Ureter (tissue), 1 donor: ENCODE measurements around the gene NCBP1. TPM values are rescaled to one million over a fixed set of nuclear protein-coding genes. Genes with fewer than 3 reads are reported as not detected.
A peak's percentile ranks its signal among the peaks of the same experiment; 100 is the strongest.
"Not testable (repeated sequence)": the region's sequence is repeated elsewhere in the genome, so short reads cannot be mapped to it uniquely, and the experiment has no call there.

Experiments
- DNase-seq: peaks from one replicate; pipeline ENCODE4 v3.0.0-alpha.2; 2020; ENCODE audit warnings: low spot score
- total RNA-seq: library from RNA; stranded (reverse); gene quantifications from one replicate; pipeline ENCODE4 v1.2.4, GENCODE V29; 2023
- donor health status: DM: yes; HTN: yes; CAD: no.

Gene NCBP1, protein sequence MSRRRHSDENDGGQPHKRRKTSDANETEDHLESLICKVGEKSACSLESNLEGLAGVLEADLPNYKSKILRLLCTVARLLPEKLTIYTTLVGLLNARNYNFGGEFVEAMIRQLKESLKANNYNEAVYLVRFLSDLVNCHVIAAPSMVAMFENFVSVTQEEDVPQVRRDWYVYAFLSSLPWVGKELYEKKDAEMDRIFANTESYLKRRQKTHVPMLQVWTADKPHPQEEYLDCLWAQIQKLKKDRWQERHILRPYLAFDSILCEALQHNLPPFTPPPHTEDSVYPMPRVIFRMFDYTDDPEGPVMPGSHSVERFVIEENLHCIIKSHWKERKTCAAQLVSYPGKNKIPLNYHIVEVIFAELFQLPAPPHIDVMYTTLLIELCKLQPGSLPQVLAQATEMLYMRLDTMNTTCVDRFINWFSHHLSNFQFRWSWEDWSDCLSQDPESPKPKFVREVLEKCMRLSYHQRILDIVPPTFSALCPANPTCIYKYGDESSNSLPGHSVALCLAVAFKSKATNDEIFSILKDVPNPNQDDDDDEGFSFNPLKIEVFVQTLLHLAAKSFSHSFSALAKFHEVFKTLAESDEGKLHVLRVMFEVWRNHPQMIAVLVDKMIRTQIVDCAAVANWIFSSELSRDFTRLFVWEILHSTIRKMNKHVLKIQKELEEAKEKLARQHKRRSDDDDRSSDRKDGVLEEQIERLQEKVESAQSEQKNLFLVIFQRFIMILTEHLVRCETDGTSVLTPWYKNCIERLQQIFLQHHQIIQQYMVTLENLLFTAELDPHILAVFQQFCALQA
- total RNA-seq, result 39.8 TPM

DNA sequence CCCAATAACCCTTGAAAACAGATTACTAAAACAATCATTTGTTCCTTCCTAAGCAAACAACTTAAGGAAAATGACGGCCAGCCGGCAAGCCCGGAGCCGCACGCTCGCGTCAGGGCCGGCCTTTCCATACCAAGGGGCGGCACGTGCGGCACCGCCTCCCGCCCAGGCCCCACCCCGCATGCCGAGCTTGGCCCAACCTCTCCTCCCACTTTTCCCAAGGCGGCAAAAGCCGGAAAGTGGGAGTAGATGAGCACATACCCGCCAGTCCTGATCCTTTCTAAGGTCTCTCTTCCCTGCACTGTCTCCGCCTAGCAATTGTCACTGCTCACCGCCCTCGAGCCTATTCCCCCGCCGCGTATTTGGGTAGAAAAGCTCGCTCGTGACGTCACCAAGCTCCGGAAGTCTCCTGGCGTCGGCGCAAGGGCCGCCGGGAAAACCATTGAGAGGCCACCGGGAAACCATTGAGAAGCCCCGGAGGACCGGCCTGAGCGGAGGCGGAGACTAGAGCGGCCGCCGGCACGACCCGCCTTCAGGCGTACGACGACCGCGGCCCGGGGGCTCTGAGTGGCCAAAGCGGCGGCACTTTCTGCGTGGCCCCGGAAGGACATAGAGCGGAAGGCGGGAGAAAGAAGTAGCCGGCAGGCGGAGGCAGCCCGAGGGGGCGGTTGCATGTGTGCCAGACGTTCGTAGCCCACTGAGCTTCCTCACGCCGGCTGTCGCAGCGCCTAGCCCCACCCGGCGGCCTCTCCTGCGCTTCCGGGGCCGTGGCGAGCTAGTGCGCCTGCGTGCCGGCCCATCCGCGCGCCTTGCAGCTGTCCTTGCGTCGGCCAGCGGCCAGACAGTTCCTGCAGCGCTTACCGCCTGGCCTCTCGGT, at the start of gene NCBP1, which contains the start of gene TSTD2:
NCBP1 (plus strand) TSS at position 837 of the 874 bp plus-strand sequence. CDS start 61 bp downstream, outside the sequence.
TSTD2 (minus strand) TSS at position 384 of the 874 bp plus-strand sequence. CDS start 5,806 bp downstream, outside the sequence.
- DNase-seq, result peak; percentile 98

DNA sequence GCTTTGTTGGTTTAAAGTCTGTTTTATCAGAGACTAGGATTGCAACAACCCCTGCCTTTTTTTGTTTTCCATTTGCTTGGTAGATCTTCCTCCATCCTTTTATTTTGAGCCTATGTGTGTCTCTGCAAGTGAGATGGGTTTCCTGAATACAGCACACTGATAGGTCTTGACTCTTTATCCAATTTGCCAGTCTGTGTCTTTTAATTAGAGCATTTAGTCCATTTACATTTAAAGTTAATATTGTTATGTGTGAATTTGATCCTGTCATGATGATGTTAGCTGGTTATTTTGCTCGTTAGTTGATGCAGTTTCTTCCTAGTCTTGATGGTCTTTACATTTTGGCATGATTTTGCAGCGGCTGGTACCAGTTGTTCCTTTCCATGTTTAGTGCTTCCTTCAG, 48.8 kb upstream of the NCBP1 start:
- not testable (repeated sequence) for DNase-seq

DNA sequence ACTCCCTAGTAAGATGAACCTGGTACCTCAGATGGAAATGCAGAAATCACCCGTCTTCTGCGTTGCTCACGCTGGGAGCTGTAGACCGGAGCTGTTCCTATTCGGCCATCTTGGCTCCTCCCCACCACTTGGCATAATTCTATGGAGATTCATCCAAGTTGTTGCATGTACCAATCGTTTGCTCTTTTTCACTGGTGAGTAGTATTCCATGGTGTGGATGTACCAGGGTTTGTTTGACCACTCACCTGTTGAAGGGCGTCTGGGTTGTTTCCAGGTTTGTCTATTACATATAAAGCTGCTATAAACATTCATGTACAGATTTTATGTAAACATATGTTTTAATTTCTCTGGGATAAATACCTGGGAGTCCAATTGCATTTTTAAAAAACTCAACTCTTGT, 46.7 kb upstream of the NCBP1 start:
- not testable (repeated sequence) for DNase-seq

DNA sequence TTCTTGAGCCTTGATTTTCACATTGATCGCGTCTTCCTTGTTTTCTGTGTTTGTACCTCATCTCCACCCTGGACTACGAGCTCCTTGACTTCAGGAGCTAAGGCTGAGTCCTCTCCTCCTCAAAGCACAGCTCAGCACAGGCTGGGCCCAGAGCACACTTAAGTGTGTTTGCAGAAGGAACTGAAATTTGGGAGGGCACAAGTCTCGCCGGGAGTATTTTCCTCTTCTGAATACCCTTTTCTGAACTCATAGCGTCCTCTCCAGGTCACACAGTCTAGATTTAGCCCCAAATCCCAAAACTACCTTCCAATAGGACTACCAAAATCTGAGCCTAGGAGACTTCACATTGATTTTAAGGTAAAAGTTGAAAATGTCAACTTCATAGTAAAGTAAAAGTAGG, 42.1 kb upstream of the NCBP1 start:
- DNase-seq, result no peak

DNA sequence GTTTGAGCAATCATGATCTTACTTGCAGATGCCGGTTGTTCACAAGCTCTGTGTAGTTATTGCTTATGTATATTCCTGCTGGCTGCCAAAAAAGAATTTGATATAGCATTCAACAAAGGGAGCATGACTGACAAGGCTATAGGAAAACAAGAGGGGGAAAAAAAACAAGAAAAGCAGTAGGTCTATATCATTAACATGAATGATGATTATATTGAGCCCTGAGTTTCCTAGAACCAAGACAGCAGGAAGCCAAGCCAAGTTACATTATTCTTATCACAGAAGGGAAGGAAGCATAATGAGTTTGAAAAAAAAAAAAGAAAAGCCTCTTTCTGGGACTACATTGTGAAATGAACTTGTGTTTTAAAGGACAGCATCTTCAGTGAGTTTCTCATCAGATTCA, 41.5 kb upstream of the NCBP1 start:
- no peak for DNase-seq

DNA sequence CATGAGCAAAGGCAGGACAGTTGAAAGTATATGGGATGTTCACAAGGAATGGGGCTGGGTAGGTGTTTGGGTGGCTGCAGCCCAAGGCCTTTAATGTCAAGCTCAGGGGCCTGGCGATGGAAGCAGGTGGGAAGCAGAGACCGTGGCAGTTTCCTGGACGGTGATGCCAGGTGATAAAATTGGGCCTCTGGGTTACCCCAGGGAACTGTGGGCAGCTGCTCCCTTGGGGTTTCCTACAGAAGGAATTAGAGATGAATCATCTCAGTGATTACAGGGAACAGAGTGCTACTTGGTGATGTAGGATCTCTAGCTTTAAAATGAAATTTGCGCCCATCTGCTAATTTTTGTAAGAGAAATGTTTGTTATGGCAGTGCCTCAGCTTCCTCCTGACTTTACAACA, 39.7 kb upstream of the NCBP1 start:
- DNase-seq, result no peak

DNA sequence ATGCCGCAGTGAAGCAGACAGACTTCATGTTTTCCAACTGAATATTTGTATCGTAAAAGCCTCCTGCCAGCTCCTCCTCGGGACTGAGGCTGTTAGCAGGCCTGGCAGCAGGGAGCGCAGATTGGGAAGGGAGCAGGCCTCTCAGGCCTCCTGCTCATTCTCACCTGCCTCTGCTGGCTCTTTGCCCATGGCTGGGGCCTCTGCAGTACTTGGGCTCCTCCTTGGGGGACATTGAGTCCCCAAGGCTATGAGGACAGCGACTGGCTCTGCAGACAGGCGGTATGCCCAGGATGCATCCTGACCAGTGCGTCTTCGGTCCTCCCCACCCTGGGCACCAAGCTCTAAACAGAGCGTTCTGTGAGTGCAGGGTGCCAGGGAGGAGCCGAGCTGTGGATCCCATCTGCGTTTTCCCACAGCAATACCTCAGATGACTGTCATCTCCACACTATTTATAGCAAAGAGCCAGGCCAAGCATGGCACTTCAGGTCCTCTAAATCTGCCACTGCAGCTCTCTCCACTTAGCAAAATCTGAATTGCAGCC, 39.2 kb upstream of the NCBP1 start:
- DNase-seq, result no peak

DNA sequence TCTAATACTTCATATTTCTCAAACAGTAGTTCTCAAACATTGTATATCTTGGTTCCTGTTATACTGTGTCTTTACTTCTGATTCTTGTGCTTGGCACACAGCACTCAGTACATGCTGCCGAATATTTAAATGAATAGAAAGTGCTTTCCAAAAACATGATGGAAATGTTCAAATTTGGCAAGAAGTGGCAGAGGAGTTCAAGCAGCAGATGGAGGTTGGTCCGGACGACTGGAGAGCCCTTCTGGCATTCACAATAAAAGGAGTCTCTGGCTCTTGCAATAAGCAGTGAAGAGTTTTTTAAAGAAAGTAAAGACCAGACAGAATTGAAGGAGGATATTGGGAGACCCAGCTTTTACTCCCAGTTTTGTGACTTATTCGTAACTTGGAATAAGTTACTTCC, 36.7 kb upstream of the NCBP1 start:
- DNase-seq, result no peak

DNA sequence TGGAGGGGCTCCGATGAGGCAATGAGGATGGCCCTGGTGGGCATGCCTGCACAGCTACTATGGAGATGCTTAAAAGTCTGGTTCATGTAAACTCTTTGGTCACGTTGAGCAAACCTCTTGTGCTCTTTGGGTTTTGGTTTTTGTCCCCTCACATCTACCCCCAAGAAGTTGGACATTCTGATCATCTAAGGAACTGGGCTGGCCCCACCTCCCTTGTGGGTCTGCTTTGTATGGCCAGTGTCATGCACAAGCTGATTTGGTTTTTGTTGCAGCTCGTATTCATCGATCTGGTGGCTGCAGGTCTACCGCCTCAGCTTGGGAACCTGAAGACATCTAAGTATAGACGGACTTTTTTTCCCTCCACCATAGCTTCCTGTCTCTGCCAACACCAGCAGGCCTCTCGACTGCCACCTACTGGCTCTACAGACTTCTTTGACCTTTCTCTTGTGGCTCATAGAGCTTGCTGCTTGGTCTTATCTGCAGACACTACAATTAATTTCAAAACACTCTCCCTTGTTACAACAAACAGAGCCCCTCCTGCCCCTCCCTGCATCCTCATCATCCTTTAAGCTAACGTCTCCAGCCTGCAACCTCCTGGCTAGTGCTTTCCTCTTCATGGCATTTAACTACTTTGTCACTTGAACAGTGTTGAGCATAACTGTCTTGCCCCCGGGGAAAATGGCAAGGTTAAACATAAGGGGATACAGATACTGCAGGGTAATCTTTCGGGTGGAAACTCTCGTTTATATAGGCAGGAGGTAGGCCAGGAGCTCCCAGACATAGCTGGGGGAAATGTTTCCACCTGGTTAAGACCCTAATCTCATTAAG, 34.9 kb upstream of the NCBP1 start:
- peak; percentile 88 for DNase-seq

DNA sequence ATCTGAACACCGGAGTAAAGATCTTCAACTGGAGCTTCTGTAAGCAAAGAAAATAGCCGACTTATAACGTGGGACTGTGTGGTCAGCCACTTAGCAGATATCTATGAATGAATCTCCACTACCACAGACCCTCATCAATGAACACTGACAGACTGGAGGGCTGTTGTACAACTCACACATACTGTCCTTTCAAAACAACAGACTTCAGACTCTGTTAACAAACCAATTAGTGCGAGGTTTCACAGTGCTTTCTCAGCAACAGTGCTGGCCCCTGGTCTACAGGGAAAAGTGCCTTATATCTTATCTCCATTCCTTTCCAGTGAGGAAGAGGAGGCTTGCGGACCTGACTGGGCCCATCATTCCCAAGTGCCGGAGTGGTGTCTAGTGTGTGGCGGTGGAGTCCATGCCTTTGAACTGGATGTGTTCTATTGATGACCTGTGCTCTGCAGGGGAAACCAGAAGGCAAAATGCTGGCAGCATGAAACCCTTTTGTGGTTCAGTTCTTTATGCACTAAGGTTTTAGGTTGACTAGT, 34.2 kb upstream of the NCBP1 start:
- no peak for DNase-seq

DNA sequence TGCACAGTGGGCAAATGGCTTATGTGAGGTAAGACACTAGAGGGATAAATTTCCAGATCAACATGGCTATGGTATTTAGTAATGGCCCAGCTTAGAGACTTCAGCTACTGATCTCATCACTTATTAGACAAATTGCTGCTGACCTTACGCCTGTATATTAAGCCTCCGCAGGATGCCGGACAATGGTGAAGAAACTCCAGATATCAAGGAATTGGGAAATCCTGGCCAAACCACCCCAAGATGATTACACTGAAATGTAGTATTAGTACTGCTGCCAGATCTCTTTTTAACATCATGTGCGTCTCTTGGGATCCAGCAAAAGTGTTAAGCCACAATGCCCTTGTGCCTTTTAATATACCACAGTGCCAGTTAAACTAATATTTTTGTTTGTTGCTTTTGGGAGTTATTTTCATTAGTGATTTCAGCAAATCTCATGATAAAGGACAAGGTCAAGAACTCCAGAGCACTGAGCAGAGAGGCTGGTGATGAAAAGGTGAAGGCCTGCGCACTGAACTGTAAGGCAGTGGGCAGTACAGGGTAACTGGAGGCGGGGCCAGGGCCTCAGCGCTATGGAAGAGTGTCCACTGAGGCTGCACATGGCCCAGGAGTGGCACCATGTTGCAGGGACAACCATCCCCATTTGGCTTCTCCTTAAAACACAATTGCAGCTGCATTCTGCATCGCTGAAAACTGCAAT, 32.9 kb upstream of the NCBP1 start:
- DNase-seq, result no peak

DNA sequence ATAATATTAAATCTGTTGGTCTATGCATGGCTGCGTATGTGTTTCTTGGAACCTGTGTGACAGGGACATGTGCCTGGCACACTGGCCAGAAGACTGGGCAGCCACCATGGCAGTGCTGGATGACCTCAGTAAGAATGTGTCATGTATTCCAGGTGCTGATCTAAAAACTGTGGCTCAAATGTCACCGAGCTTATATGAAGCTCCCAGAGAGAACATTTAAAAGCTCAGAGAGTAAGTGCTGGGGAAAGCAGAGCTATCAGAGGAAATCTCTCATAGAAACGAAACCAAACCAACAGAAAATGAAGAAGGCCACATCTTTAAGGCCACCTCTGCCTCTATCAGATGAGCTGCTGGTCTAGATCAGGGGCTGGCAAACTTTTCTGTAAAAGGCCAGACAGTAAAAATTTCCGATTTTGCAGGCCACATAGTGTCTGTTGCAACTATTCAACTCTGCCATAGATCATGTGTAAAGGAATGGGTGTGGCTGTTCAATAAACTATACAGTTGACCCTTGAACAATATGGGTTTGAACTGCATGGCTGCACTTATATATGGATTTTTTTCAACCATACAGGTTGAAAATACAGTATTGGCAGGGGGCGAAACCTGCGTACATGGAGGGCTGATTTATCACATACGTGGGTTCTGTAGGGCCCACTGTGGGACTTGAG, 32.3 kb upstream of the NCBP1 start:
- DNase-seq, result no peak

DNA sequence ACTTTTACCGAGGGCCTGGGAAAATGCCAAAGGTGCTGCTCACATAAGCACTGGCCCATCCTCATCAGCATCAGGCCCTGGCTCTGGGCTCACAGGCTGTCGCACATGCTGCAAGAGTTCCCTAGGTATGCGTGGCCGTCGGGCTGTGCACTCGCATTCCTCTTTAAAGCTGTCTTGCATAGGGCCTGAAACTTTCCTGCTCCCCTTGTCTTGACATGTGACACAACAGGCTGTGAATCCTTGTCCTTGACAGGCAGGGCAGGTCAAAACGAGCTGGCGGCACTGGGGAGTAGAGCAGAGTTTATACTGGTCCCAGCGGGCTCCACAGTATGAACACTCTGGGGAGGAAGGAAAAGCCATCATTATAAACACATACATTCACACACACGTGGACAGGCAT, 31.2 kb upstream of the NCBP1 start:
- no peak for DNase-seq

DNA sequence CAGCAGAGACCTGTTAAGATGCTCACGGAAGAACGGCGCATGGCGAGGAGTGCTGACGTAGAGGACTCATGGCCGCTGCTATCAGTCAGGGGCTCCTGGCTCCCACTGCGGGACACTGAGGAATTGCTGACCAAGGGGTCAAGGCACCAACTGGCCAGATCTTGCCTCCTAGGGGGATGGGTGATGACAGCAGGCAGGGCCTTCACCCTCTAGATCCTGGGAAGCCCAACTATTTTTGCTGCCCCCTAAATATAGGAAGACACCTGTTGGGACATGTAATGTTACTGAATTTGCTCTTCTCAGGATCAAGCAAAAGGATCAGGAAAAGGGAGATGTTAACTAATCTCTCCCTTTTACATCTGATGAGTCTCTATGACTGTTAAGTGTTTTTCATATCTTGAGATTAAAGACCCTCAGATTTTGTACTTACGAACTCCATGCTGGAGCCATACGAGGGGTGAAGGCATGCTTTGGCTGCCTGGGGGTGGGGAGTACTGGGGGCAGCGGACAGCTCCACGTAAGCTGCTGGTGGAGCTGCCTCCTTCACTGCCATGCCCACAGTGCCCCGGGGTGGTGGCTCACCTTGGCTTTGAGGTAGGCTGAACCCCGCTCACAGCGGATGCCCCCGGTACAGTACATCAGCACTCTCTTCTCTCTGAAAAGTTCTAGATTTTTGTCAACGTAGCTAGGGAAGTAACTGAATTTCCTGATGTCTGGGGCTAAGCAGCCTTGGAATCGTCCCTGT, 28.5 kb upstream of the NCBP1 start:
- no peak for DNase-seq

DNA sequence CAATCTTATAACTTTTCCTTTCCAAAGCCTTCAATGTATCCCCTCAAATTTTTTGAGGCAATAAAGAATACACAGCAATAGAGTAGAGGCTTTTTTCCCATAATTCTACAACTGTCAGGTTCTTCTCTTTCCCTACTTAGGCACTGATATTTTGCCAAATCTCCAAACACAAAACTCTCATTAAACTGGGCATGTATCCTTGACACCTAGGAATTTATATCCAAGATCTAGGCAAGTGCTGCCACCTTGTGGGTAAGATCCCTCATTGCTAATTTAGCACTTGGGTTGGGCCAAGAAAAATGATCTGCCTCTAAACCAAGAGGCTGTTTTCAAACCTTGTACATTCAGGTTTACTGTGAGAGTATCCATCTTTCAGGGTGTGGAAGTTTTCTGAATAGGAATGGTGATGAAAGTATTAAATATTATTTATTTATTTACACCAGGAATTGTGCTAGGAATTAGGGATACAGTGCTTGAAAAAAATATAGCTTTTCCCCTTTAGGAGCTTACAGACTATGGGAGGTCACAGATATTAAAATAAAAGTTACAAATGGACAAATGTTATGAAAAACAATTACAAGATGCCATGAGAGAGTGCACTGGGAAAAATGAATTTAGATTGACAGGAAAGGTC, 18.1 kb upstream of the NCBP1 start:
- DNase-seq, result peak; percentile 69

DNA sequence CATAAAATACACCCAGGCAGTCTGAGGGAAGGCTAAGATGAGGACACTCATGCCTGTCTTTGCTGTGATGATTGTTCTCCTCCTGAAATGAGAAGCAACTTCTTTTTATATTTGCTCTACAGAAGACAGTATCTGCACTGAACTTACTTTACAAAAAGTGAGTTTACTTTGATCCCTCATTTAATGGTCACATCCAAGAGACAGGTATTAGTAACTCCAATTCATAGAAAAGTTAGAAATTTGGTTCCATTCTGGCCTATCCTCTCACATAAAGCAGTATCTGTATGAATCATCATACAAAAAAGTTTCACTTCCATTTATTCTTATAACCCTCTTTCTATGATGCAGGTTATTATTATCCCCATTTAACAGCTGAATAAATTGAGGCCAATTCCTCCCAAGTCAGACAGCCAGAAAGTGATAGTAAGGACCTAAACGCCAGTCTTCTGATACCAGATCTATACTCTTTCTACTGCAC, 15.6 kb upstream of the NCBP1 start:
- DNase-seq, result no peak

DNA sequence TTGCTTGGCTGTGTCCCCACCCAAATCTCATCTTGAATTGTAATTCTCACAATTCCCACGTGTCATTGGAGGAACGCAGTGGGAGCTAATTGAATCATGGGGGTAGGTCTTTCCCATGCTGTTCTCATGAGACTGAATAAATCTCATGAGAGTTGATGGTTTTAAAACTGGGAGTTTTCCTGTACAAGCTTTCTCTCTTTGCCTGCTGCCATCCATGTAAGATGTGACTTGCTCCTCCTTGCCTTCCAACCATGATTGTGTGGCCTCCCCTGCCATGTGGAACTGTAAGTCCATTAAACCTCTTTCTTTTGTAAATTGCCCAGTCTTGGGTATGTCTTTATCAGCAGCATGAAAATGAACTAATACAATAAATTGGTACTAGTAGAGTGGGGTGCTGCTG, 13.6 kb upstream of the NCBP1 start:
- DNase-seq, result not testable (repeated sequence)

DNA sequence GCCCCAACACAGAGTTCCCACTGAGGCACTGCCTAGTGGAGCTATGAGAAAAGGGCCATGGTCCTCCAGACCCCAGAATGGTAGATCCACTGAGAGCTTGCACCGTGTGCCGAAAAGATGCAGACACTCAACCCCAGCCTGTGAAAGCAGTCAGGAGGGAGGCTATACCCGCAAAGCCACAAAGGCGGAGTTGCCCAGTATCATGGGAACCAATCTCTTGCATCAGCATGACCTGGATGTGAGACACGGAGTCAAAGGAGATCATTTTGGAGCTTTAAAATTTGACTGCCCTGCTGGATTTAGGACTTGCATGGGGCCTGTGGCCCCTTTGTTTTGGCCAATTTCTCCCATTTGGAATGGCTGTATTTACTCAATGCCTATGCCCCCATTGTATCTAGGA, 11.1 kb upstream of the NCBP1 start:
- DNase-seq, result not testable (repeated sequence)
